HG03108 (cell line): Measurements from ENCODE around the gene PRSS38.

ENCODE experiments used
- ATAC-seq: cut with Tn5 transposase; IDR thresholded peaks from one replicate; pipeline ENCODE4 v1.9.1; 2021; ENCODE audit warnings: moderate library complexity; ENCODE audit not compliant: unreplicated experiment

PRSS38 gene

GRCh38 chr1:227792216-227793078 is 23.0 kb upstream of the PRSS38 start:
- no peak for ATAC-seq

GRCh38 chr1:227793079-227793947 is 22.2 kb upstream of the PRSS38 start:
- ATAC-seq: no peak

- ATAC-seq: no peak
Measured at GRCh38 chr1:227793948-227794816, 21.3 kb upstream of the PRSS38 start.

GRCh38 chr1:227794817-227795192 is 20.7 kb upstream of the PRSS38 start:
- no peak for ATAC-seq

- no peak for ATAC-seq
Measured at GRCh38 chr1:227795732-227796131, 19.7 kb upstream of the PRSS38 start.

GRCh38 chr1:227796359-227796915 is 19.0 kb upstream of the PRSS38 start:
- no peak for ATAC-seq

GRCh38 chr1:227797144-227797543 is 18.3 kb upstream of the PRSS38 start:
- ATAC-seq: no peak

- ATAC-seq: no peak
Measured at GRCh38 chr1:227797625-227798024, 17.9 kb upstream of the PRSS38 start.

GRCh38 chr1:227798078-227798802 is 17.2 kb upstream of the PRSS38 start:
- ATAC-seq: no peak

GRCh38 chr1:227799756-227800155 is 15.7 kb upstream of the PRSS38 start:
- ATAC-seq: no peak

GRCh38 chr1:227803933-227804332 is 11.5 kb upstream of the PRSS38 start:
- ATAC-seq: no peak

- ATAC-seq: no peak
Measured at GRCh38 chr1:227805606-227806197, 9.8 kb upstream of the PRSS38 start.

GRCh38 chr1:227808566-227808965 is 6.9 kb upstream of the PRSS38 start:
- ATAC-seq: no peak

GRCh38 chr1:227809026-227809425 is 6.4 kb upstream of the PRSS38 start:
- ATAC-seq: no peak

- ATAC-seq: no peak
Measured at GRCh38 chr1:227813962-227814361, 1.5 kb upstream of the PRSS38 start.

GRCh38 chr1:227816750-227817446 is 1.4 kb downstream of the PRSS38 start:
- ATAC-seq: no peak

GRCh38 chr1:227823537-227823936 is 8.1 kb downstream of the PRSS38 start:
- ATAC-seq: no peak

GRCh38 chr1:227824204-227824603 is 8.7 kb downstream of the PRSS38 start:
- no peak for ATAC-seq

GRCh38 chr1:227828786-227829185 is 13.3 kb downstream of the PRSS38 start:
- ATAC-seq: no peak
